T1000 (cell line): ENCODE data around the gene MAML3.

Experiments used
- DNase-seq: peaks from one replicate; lab custom pipeline; 2025; ENCODE audit warnings: mixed read lengths; lab: John Stamatoyannopoulos, UW

MAML3 gene

DNA sequence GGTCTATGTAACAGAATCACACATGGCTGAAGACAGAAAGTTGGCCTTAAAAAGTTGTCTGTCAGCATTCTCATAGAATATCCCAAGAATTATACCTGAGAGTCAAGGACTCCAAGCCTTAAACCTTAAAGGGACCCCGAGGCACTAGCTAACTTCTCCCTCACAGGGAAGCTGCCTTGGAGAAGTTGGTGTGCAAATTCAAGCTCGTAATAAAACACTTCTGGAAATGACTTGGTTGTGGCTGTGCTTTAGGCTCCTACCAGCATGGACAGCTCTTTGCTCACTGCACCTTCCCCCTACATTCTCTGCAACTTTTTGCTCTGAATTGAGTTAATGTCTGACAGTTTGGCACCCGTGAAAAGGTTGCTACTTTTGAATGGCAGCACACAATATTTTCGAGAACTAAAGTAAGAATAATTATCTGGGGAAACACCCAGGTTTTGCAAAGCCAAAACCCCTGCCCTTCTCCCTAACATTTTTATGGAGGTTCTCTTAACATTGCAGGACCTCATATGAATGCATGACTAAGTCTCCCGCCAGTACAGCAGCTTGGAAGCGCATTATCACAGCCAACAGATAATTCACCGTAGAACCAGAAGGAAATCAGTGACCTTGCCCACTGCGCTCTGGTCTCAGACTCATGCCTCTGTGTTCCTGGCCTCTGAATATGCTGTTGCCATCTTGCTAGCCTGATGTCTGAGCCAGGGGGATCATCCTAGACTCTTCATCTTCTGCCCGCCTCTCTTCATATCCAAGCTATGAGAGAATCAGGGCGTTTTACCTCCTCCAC is 397.4 kb downstream of the MAML3 start:
- no peak for DNase-seq

GRCh38 chr4:139754938-139755337 is 399.0 kb downstream of the MAML3 start:
- no peak for DNase-seq

- DNase-seq, result no peak
Measured at GRCh38 chr4:139753686-139754085, 400.3 kb downstream of the MAML3 start.

DNA sequence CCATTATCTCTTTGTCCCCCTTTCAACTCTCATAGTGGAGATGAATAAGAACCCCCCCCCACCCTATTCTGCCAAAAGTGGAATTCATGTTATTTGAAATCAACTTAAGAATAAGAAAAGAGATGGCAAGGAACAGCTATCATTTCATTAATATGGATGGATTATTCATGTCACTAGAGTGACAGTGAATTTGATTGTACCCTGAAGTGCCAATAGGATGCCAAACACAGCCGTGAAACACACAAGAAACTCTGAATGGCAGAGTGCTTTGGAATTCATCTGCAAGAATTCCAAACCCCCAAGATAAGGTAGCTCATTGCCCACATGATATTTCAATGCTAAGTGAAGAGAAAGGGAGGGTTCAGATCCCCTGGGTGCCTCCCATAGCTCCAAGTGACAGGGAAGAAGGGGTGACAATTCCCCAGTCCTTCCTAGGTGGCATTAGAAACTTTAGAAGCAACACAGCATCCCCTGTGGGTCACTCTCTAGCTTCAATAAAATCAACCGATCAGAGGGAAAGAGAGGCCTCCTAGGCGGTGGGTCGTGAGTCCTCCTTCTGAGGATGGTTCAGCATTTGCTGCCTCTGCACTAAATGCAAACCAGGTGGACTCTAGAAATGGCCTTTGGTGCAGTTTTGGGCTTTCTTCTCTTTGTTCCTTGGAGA is 404.0 kb downstream of the MAML3 start:
- DNase-seq, result no peak

DNA sequence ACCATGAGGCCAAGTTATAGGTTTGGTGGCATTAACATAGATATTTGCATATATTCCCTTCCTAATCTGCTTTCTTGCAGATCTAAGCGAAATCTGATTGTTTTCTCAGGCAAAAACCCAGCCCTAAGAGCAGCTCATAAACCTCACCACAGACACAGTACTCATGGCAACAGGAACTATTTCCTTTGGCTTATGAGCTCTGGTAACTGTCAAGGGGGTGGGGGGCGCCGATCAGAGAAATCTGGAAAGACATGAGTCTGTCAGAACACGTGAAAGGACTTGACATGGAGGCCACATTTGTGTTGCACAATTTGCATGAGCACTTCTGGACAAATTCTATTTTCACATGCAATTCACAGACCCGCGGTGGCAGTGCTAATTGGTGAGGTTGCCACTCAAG is 404.6 kb downstream of the MAML3 start:
- no peak for DNase-seq

GRCh38 chr4:139746431-139747171 is 407.4 kb downstream of the MAML3 start:
- DNase-seq, result no peak

DNA sequence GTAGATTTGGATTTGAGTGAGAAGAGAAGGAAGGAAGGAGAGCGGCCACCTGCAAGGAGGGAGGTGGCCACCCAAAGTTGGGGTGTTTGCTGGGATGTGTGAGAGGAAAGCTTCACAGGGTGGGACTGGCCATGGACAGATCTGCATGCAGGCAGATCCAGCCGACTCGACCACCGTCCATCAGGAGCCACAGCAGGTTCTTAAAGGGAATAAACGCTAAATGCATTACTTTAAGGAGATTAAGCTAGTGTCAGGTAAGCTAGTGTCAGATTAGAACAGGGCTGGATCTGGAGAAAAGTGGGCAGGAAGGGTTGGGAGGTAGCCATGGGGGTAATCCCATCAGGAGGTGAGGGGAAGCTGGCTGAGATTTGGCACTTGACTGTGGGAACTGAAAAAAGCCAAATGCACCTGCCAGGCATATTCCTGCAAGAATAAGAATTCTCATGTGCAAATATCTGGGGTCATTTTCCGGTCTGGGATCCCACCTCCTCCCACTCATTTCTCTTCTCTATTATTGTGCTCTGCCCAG is 408.8 kb downstream of the MAML3 start:
- no peak for DNase-seq

- no peak for DNase-seq
Measured at GRCh38 chr4:139744232-139744631, 409.8 kb downstream of the MAML3 start.

DNA sequence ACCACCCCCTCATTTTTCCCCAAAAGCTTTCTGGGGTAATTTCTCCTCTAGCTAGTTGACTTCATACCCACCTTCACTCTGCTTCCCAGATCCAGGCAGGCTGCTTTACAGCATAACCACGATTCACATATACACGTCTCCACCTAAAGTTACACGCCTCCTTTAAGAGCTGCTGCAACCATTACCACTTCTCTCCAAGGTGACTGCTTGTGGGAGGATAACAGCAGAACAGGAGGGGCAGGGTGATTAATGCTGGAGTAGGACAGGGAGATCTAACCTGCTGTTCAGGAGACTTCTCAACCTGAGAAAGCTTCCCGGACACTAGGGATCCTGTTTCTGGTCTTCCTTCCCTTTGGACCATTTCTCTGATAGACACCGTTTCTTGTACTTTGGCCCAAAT is 411.0 kb downstream of the MAML3 start:
- no peak for DNase-seq

DNA sequence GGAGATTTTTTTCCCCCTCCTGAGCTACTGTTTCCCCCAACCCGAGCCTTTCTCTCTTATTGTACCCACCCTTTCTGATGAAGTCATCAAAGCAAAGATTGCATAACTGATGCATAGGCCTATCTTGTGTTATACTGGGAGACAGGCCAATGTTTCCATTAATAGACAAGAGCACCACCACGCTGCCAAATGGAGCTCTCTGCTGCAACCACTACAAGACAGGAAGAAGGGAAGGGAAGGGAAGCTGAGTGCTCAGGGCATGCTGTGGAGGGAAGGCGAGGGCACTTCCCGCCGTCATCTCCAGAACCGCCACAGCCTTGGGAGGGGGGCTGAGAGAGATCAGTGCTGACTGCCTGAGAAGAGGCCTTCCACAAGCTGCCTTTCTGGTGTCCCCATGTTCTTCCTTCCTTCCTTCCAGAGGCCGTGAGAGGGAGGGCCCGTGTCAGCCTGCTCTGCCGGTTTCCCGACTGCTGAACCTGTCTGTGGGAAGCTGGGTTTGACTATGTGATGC is 413.4 kb downstream of the MAML3 start:
- DNase-seq, result no peak

GRCh38 chr4:139740121-139740520 is 413.9 kb downstream of the MAML3 start:
- no peak for DNase-seq

GRCh38 chr4:139738846-139739613 is 415.0 kb downstream of the MAML3 start:
- DNase-seq, result no peak

GRCh38 chr4:139736661-139737060 is 417.3 kb downstream of the MAML3 start:
- no peak for DNase-seq

GRCh38 chr4:139736274-139736660 is 417.7 kb downstream of the MAML3 start:
- DNase-seq, result no peak

GRCh38 chr4:139735381-139736273 is 418.4 kb downstream of the MAML3 start:
- DNase-seq, result no peak

DNA sequence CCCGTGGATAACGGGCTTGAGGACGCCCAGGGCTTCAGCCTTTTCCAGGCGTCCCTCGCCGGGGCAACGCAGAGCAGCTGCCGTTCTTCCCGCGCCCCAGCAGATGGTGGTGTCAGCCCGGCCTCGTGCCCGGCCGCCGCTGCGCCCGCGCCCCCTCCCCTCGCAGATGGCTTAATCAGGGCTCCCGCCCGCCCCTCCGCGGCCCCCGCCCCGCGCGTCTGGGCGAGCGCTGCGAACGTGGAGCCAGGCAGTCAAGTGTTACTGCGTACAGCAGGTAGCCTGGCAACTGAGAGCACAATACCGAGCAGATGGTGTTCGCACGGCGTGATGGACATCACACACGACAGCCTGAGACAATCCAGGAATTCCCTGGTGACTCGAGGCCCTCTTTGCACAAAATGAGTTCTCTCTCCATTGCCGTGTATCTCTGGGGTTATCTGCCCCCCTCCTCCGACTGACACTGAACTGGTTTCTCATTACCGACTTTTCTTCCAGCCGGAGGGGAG is 419.1 kb downstream of the MAML3 start:
- DNase-seq, result peak; percentile 72

GRCh38 chr4:139734201-139734874 is 419.6 kb downstream of the MAML3 start:
- DNase-seq, result no peak

- no peak for DNase-seq
Measured at GRCh38 chr4:139732991-139733570, 420.9 kb downstream of the MAML3 start.

GRCh38 chr4:139728840-139729239 is 425.1 kb downstream of the MAML3 start:
- no peak for DNase-seq
